Measurements from ENCODE around the gene CRYBB3.
"Not testable (repeated sequence)": the region's sequence is repeated elsewhere in the genome, so short reads cannot be mapped to it uniquely, and the experiment has no call there.

CRYBB3 gene

GRCh38 chr22:25176175-25176574, 23.5 kb upstream of the CRYBB3 start:
- DNase-seq: no peak

GRCh38 chr22:25176799-25177198, 22.9 kb upstream of the CRYBB3 start:
- no peak for DNase-seq

- DNase-seq: no peak
Observed at GRCh38 chr22:25177226-25177625, 22.4 kb upstream of the CRYBB3 start.

- no peak for DNase-seq
Observed at GRCh38 chr22:25177895-25178294, 21.8 kb upstream of the CRYBB3 start.

- DNase-seq: not testable (repeated sequence)
Observed at GRCh38 chr22:25178348-25178747, 21.3 kb upstream of the CRYBB3 start.

- not testable (repeated sequence) for DNase-seq
Observed at GRCh38 chr22:25178869-25179631, 20.6 kb upstream of the CRYBB3 start.

GRCh38 chr22:25182131-25183110, 17.2 kb upstream of the CRYBB3 start:
- no peak for DNase-seq

GRCh38 chr22:25183949-25184619, 15.6 kb upstream of the CRYBB3 start:
- DNase-seq: no peak

- no peak for DNase-seq
Observed at GRCh38 chr22:25186140-25186539, 13.5 kb upstream of the CRYBB3 start.

GRCh38 chr22:25187469-25187868, 12.2 kb upstream of the CRYBB3 start:
- DNase-seq: no peak

- no peak for DNase-seq
Observed at GRCh38 chr22:25192406-25192805, 7.3 kb upstream of the CRYBB3 start.

GRCh38 chr22:25193130-25193529, 6.5 kb upstream of the CRYBB3 start:
- no peak for DNase-seq

GRCh38 chr22:25193548-25193947, 6.1 kb upstream of the CRYBB3 start:
- DNase-seq: no peak

- DNase-seq: no peak
Observed at GRCh38 chr22:25196326-25196725, 3.3 kb upstream of the CRYBB3 start.

- no peak for DNase-seq
Observed at GRCh38 chr22:25197340-25197739, 2.3 kb upstream of the CRYBB3 start.

- no peak for DNase-seq
Observed at GRCh38 chr22:25200967-25201366, 1.3 kb downstream of the CRYBB3 start.

- DNase-seq: no peak
Observed at GRCh38 chr22:25201557-25202273, 2.1 kb downstream of the CRYBB3 start.

- peak; percentile 38 for DNase-seq
Observed at GRCh38 chr22:25202290-25202921, 2.7 kb downstream of the CRYBB3 start.

GRCh38 chr22:25203082-25203481, 3.4 kb downstream of the CRYBB3 start:
- no peak for DNase-seq

- DNase-seq: not testable (repeated sequence)
Observed at GRCh38 chr22:25204547-25204946, 4.9 kb downstream of the CRYBB3 start.

GRCh38 chr22:25205847-25206246, 6.2 kb downstream of the CRYBB3 start:
- DNase-seq: no peak

- no peak for DNase-seq
Observed at GRCh38 chr22:25206998-25207397, 7.3 kb downstream of the CRYBB3 start.
